Measurements from ENCODE around the gene SMYD5.
"Not testable (repeated sequence)": the region's sequence is repeated elsewhere in the genome, so short reads cannot be mapped to it uniquely, and the experiment has no call there.

The SMYD5 gene

GRCh38 chr2:73262108-73262651 lies 48.1 kb downstream of the SMYD5 start:
- DNase-seq, result no peak

DNA sequence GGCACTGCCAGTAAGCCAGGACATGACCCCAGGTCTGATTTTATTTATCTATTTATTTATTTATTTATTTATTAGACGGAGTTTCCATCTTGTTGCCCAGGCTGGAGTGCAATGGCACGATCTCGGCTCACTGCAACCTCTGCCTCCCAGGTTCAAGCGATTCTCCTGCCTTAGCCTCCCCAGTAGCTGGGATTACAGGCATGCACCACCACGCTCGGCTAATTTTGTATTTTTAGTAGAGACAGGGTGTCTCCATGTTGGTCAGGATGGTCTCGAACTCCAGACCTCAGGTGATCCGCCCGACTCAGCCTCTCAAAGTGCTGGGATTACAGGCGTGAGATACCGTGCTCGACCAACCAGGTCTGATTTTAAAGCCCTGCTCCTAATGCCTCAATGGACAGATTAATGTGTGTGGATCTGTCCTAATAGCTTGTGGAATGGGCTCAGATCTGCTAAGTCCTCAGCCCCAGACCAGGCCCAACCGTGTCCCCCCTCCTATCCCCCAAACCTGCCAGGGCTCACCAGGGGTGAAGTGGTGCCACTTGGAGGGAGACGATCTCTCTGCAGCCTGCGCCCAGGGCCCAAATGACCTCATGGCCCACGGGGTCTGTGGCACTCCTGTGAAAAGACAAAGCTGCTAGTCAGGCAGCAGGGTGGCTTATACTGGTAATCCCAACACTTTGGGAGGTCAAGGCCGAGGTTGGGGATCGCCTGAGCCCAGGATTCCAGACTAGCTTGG lies 48.8 kb downstream of the SMYD5 start:
- DNase-seq, result not testable (repeated sequence)

DNA sequence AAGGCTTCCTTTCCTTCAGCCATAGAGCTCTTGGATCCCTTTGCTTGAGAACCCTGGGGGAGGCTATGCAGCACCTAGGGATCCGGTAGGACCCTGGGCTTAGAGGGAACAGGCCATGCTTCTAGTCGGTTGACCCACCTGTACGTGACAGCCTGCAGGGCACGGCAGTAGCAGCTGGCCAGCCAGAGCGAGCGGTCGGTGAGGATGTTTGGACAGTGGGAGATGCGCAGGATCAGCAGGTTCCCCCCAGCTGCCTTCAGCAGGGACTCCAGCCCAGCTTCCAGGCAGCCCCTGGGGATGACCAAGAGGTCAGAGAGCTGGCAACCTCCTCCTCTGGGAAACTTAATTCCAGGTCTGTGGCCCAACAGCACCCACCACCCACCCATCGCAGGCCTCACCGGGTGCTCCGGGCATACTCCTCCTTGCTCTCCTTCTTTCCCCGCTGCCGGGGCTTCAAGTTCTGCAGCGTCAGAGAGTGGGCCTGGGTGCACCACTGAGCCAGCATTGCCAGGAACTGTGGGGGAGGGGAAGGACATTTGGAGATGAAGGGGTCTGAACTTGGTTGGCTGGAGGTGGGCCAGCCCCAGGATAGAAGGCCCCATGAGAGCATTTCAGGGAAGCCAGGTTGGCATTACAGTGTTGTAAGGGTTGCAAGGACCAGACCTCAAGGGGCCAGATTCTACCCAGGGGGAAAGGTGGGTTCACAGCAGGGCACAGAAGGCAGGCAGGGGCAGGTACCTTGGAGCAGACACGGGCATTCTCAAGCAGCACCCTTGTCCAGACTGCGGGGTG lies 49.7 kb downstream of the SMYD5 start:
- DNase-seq, result no peak

DNA sequence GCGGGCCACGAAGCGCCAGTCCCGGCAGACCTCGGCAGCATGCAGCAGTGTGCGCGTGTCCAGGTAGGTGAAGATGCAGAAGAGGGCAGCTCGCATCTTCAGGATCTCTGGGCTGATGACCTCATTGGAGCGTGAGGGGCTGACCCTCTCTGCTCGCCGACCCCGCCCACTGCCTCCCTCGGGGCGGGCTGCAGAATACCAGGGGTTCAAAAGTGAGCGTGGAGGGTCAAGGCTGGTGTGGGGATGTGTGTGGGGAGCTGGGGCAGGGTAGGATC lies 50.2 kb downstream of the SMYD5 start:
- no peak for DNase-seq

DNA sequence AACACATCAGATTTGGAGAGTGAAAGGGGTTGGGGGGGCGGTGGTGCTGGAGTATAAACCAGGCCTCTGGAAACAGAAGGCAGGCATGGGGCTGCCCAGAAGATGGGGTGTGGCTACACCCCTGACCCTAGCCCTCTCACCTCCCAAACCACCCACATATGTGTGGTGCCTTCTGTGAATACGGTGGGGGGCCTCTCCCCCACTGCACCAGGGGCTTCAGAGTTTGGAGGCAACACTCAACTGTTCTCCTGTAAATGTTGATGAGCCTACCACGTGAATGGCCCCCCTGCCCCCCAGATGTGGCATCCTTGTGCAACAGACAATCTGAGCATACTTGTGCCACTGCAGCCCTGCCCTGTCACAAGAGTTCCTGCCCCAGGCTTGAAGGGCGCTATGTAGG lies 50.7 kb downstream of the SMYD5 start:
- no peak for DNase-seq

DNA sequence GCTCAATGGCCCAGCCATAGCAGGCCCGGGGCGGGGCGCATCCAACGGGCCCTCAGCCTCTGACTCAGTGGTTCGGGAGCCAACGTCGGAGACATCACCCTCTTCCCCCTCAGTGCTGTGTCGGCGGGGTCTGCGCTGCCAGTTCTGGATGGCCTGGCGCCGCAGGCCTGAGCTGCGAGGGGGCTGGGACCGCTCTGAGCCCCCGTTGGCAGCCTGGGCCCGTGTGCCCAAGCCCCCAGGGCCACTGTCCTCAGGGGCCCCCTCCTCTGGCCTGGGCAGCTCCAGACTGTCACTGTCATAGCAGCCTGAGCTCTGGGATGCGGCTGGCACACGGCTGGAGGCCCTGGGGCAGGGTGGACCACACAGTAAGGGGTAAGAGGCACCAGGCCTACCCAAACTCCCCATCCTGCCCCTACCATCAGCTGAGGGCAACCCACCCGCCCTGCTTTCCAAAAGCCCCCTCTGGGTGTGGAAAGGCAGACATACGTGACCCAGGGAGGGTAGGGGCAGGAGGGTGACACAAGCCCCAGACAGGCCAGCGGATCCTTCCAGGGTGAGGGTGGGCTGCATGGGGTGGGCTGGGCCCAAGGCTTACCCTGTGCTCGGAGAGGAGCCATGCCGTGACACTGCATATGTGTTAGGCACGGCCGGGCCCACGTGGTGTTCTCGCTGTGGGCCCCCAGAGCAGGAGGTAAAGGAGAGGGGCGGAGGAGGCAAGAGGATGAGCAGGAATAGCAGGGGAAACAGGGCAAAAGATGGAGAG lies 51.4 kb downstream of the SMYD5 start:
- DNase-seq, result no peak

DNA sequence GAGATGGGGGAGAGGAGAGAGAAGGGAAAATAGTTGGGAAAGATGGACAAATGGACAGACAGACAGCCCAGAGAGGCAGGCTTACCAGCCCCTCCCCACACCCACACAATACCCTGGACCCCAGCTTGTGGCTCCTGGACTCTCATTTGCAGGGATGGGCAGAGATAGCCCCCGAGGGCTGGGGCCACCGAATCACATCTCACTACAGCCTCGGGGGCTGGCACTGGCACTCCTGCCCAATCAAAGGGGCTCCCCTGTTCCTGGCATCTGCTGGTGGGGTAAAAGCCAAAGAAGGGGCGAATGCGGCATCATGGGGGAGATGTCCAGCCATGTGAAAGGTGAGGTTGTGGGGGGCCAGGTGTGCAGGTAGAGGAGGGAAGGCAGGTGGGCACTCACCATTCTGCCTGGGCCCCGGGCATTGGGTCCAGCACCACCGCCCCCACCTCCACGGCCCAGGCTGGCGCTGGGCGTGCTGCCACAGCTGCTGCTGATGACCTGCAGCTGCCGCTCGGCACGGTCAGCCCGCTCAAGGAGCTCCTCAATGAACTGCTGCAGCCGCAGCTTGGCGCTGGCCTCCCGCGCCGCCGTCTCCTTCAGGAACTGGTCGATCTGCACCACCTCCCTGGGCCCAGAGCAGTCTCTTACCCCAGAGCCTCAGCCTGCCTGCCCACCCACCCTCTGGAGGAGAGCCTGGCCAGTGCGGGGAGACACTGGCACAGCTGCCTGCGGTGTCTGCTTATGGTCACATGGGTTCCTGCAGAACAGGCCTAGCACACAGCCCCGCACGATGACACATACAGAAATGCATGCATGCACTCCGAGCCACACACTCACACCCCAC lies 52.2 kb downstream of the SMYD5 start:
- no peak for DNase-seq

DNA sequence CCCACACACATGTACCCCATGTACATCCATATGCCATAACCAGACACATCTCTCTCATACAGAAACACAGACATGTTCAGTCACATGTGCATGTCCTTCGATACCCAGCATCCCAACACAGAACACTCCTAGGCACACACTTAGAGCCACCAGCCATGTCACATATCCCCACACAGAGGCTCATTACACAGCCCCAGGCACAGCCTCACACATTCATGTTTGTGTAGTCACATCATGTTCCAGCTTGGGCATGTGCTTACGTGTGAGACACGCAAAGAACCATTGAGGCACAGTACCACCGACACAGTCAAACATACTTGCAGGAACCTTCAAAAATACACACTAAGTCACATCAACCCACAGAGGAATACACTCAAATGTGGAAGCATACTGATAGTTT lies 53.0 kb downstream of the SMYD5 start:
- no peak for DNase-seq

- no peak for DNase-seq
Observed at GRCh38 chr2:73268366-73268829, 54.4 kb downstream of the SMYD5 start.

DNA sequence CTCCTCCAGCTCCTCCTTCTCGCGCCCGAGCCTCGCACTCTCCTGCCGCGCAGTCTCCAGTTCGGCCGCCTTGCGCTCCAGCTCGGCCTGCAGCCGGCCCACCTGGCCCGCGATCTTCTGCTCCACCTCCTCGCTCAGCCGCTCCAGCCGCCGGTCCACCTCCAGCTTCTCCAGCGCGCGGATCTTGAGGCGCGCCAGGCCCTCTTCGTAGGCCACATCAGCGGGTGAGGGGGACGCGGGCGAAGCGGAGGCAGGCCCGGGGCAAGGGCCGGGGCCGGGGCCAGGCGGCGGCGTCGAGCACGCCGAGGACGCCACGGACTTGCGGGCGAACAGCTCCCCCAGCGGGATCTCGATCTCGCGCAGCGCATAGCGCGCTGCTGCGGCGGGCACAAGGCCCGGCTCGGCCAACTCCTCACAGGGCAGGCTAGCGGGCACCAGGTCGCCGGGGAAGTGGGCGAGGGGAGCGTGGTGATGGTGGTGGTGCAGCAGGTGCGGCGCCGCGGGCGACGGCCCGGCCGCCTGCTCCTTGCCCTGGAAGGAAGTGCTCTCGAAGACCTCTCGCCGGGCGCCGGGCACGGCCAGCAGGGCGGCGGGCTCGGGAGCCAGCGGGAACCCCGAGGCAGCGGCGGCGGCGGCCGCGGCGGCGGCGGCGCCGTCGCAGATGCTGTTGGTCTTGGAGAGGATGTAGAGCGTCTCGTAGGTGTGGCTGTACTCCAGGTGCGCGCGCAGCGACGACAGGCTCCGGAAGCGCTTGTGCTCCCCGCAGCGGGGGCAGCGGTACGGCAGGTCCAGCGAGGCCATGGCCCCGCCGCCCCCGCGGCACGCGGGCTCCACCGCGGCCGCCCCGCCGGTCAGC lies 55.0 kb downstream of the SMYD5 start:
- peak in 3 of 4 experiments; percentile 36 to 77 (median 53) for DNase-seq

DNA sequence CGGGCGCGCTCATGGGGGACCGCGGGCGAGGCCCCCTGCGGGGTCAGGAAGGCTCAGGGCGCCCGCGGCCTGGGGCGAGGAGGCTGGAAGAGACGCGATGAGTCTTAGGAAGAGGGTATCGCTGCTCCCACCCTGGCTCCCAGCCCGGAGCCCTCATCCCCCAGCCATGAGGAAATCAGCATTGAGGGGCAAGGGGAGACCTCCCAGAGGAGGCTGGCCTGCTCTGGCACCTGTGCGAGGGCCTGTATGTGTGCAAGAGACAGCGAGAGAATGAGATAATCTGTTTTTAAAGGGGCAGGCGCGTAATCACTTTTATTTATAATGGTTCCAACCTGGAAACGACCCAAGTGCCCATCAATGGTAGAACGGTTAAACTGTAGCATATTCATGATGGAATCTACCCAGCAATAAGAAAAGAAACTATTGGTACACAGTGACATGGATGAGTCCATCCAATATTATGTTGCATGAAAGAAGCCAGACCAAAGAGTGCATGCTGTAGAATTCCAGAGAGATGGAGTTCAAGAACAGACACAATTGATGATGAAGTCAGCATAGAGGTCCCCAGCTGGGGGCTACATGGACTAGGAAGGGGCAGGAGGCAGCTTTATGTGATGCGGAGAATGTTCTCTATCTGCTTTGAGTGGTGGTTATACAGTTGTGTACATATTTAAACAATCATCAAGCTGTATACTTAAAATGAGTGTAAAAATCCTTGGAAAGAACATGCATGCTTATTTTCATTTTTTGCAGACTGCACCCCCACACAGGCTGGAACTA lies 55.8 kb downstream of the SMYD5 start:
- DNase-seq, result no peak

- DNase-seq, result no peak
Observed at GRCh38 chr2:73272270-73272669, 58.2 kb downstream of the SMYD5 start.

Data from activated naive CD4-positive, alpha-beta T cell (primary cell).